A549 (cell line): ENCODE data around the gene ZNF274. TPM values are rescaled to one million over a fixed set of nuclear protein-coding genes. Genes with fewer than 3 reads are reported as not detected.

Source experiments
- ATAC-seq, 2 experiments: fragments of 200-7000 bp in 1 of 2; fragments of >200 bp in 1 of 2; cut with Nextera tagmentation in 1 of 2; cut with Tn5 transposase in 1 of 2; 3 replicates each; pipeline versions ENCODE4 v1.8.0 to v1.9.1; 2018 to 2020; ENCODE audit warnings: mild to moderate bottlenecking in 1 of 2, moderate library complexity in 1 of 2
- CTCF ChIA-PET: fragments of 300-600 bp; sonication (Branson Sonifier 250); formaldehyde crosslinking; extraction: SDS; loops from one replicate; lab custom pipeline; 2021; ENCODE audit warnings: antibody characterized with exemption, inconsistent platforms; lab: Yijun Ruan, JAX
- POLR2A ChIA-PET: fragments of 350-600 bp; formaldehyde crosslinking; extraction: SDS; loops from one replicate; lab custom pipeline; 2021; ENCODE audit warnings: antibody characterized with exemption, inconsistent platforms; lab: Yijun Ruan, JAX
- DNase-seq, 2 experiments: peaks; one replicate each; pipeline versions ENCODE4 v3.0.0 to v3.0.0-alpha.2; 2011 to 2016; ENCODE audit warnings: low read depth in 1 of 2, low spot score in 1 of 2
- FAIRE-seq: peaks from 2 replicates; lab custom pipeline; 2011; peaks lifted over from hg19 to GRCh38; lab: Jason Lieb, UNC
- H3K27ac ChIP-seq, 2 experiments: fragments of >200 bp; sonication (Bioruptor Twin); formaldehyde crosslinking; 3 replicates each; pipeline ENCODE4 v1.5.1; 2016 to 2017
- H3K4me1 ChIP-seq: fragments of >200 bp; sonication (Bioruptor Twin); formaldehyde crosslinking; 3 replicates; pipeline ENCODE4 v1.6.1; 2016
- H3K4me2 ChIP-seq: fragments of >200 bp; sonication (Bioruptor Twin); formaldehyde crosslinking; 3 replicates; pipeline ENCODE4 v1.6.1; 2016
- H3K4me3 ChIP-seq: fragments of >200 bp; sonication (Bioruptor Twin); formaldehyde crosslinking; 3 replicates; pipeline ENCODE4 v1.5.1; 2016
- H3K9me3 ChIP-seq: fragments of >200 bp; sonication (Bioruptor Twin); formaldehyde crosslinking; 3 replicates; pipeline ENCODE4 v1.6.1; 2016
- ATOH8 ChIP-seq: fragments of 250-450 bp; sonication (Bioruptor Pico); IDR thresholded peaks from 2 replicates; pipeline ENCODE4 v1.5.0; 2020; ENCODE audit warnings: low read depth, mild to moderate bottlenecking, moderate library complexity
- CHD4 ChIP-seq: fragments of 200-600 bp; sonication (generic); IDR thresholded peaks from 2 replicates; pipeline ENCODE4 v1.6.1; 2016; ENCODE audit warnings: antibody characterized with exemption, mild to moderate bottlenecking, borderline replicate concordance
- EHF ChIP-seq: fragments of 250-450 bp; sonication (Bioruptor Pico); IDR thresholded peaks from 2 replicates; pipeline ENCODE4 v1.5.0; 2020; ENCODE audit warnings: mild to moderate bottlenecking
- EP300 ChIP-seq, 2 experiments: fragments of >200 bp; sonication (Bioruptor Twin); formaldehyde crosslinking; IDR thresholded peaks; 2 replicates in 1 of 2; 3 replicates in 1 of 2; pipeline ENCODE4 v1.6.1; 2016 to 2017
- FOSL2 ChIP-seq, 2 experiments: fragments of 450-650 bp in 1 of 2; fragments of >200 bp in 1 of 2; sonication (Bioruptor Twin) in 1 of 2; formaldehyde crosslinking; IDR thresholded peaks; 2 replicates each; pipeline versions ENCODE4 v1.5.0 to v1.6.1; 2016 to 2020; ENCODE audit warnings: mild to moderate bottlenecking in 1 of 2, moderate library complexity in 1 of 2
- FOXS1 ChIP-seq: fragments of 250-450 bp; sonication (Bioruptor Pico); IDR thresholded peaks from 2 replicates; pipeline ENCODE4 v1.5.0; 2020; ENCODE audit warnings: mild to moderate bottlenecking, moderate library complexity
- GATA3 ChIP-seq: IDR thresholded peaks from 2 replicates; pipeline ENCODE4 v1.6.1; 2012; ENCODE audit warnings: borderline replicate concordance
- HDAC2 ChIP-seq: fragments of 200-600 bp; sonication (generic); IDR thresholded peaks from 2 replicates; pipeline ENCODE4 v1.6.1; 2016
- HEYL ChIP-seq: fragments of 250-450 bp; sonication (Bioruptor Pico); IDR thresholded peaks from 2 replicates; pipeline ENCODE4 v1.8.0; 2021; ENCODE audit warnings: mild to moderate bottlenecking, moderate library complexity
- HOXA7 ChIP-seq: fragments of 250-450 bp; sonication (Bioruptor Pico); IDR thresholded peaks from 2 replicates; pipeline ENCODE4 v1.5.0; 2020; ENCODE audit warnings: mild to moderate bottlenecking, moderate library complexity
- JUNB ChIP-seq: fragments of >200 bp; sonication (Bioruptor Twin); formaldehyde crosslinking; IDR thresholded peaks from 2 replicates; pipeline ENCODE4 v1.6.1; 2016
- KDM1A ChIP-seq: fragments of 200-600 bp; sonication (generic); IDR thresholded peaks from 2 replicates; pipeline ENCODE4 v1.6.1; 2016; ENCODE audit warnings: low read depth, mild to moderate bottlenecking
- MAFK ChIP-seq: fragments of 450-650 bp; IDR thresholded peaks from 2 replicates; pipeline ENCODE4 v1.6.1; 2014; ENCODE audit not compliant: partially characterized antibody
- MAX ChIP-seq: IDR thresholded peaks from 2 replicates; pipeline ENCODE4 v1.6.1; 2012
- NPAS2 ChIP-seq: fragments of 250-450 bp; sonication (Bioruptor Pico); IDR thresholded peaks from 2 replicates; pipeline ENCODE4 v1.8.0; 2022; ENCODE audit warnings: mild to moderate bottlenecking, moderate library complexity, borderline replicate concordance
- PBX3 ChIP-seq: IDR thresholded peaks from 2 replicates; pipeline ENCODE4 v1.6.1; 2012
- POLR2AphosphoS2 ChIP-seq: conservative IDR thresholded peaks from 2 replicates; pipeline ENCODE4 v1.6.1; 2012; ENCODE audit warnings: low read length, improper control_type of control experiment, inconsistent platforms
- RAD21 ChIP-seq, 2 experiments: fragments of >200 bp in 1 of 2; sonication (Bioruptor Twin) in 1 of 2; formaldehyde crosslinking in 1 of 2; IDR thresholded peaks in 1 of 2; conservative IDR thresholded peaks in 1 of 2; 2 replicates in 1 of 2; 3 replicates in 1 of 2; pipeline ENCODE4 v1.6.1; 2012 to 2018; ENCODE audit warnings: inconsistent platforms in 1 of 2
- RCOR1 ChIP-seq: fragments of 150-350 bp; IDR thresholded peaks from 2 replicates; pipeline ENCODE4 v1.6.1; 2014; ENCODE audit warnings: antibody characterized with exemption, low read length, low read depth
- RNF2 ChIP-seq: fragments of 200-600 bp; sonication (generic); IDR thresholded peaks from 2 replicates; pipeline ENCODE4 v1.6.1; 2016; ENCODE audit warnings: low read depth, mild to moderate bottlenecking, antibody characterized with exemption, moderate library complexity, borderline replicate concordance
- SMC3 ChIP-seq: fragments of >200 bp; sonication (Bioruptor Twin); formaldehyde crosslinking; IDR thresholded peaks from 3 replicates; pipeline ENCODE4 v1.6.1; 2018; ENCODE audit warnings: inconsistent platforms
- SREBF2 ChIP-seq: fragments of 450-650 bp; IDR thresholded peaks from 2 replicates; pipeline ENCODE4 v1.6.1; 2014; ENCODE audit warnings: mild to moderate bottlenecking, moderate library complexity
- TP53 ChIP-seq: fragments of 250-450 bp; sonication (Bioruptor Pico); IDR thresholded peaks from 2 replicates; pipeline ENCODE4 v1.5.0; 2021; ENCODE audit warnings: mild to moderate bottlenecking, moderate library complexity
- ZC3H11A ChIP-seq: fragments of 450-650 bp; IDR thresholded peaks from 2 replicates; pipeline ENCODE4 v1.6.1; 2014; ENCODE audit warnings: antibody characterized with exemption, mild to moderate bottlenecking
- ZFP36 ChIP-seq: fragments of 450-650 bp; IDR thresholded peaks from 2 replicates; pipeline ENCODE4 v1.6.1; 2014; ENCODE audit warnings: borderline replicate concordance; ENCODE audit not compliant: partially characterized antibody
- ZNF302 ChIP-seq: fragments of 250-450 bp; sonication (Bioruptor Pico); IDR thresholded peaks from 2 replicates; pipeline ENCODE4 v1.9.0; 2021; ENCODE audit warnings: inconsistent platforms, mild to moderate bottlenecking, moderate library complexity
- WGBS: methylation state at CpG from one replicate; pipeline ENCODE4 v1.1.6; 2017; ENCODE audit errors: missing lambda C conversion rate; 5-methylcytosine and 5-hydroxymethylcytosine counted together
- polyA plus RNA-seq, 4 experiments: library from polyadenylated mRNA; depleted of rRNA in 3 of 4; stranded (reverse); fragments of >200 nt; fragmentation: RNase III in 1 of 4; extraction: RNeasy Plus Mini Kit Qiagen cat#74134 plus additional on column Dnase treatment in 1 of 4; gene quantifications; 2 replicates in 3 of 4; 3 replicates in 1 of 4; pipeline ENCODE4 v1.2.3, GENCODE V29; 2011 to 2017
- TF ChIP-seq, protein P1 (sequence below): fragments of >200 bp; sonication (Bioruptor Twin); formaldehyde crosslinking; IDR thresholded peaks from 3 replicates; pipeline ENCODE4 v1.5.1; 2016

Gene ZNF274
- polyA plus RNA-seq, 2 of the 4 experiments (the other 2 are of a cell fraction): 15.8 to 28.7 TPM

DNA sequence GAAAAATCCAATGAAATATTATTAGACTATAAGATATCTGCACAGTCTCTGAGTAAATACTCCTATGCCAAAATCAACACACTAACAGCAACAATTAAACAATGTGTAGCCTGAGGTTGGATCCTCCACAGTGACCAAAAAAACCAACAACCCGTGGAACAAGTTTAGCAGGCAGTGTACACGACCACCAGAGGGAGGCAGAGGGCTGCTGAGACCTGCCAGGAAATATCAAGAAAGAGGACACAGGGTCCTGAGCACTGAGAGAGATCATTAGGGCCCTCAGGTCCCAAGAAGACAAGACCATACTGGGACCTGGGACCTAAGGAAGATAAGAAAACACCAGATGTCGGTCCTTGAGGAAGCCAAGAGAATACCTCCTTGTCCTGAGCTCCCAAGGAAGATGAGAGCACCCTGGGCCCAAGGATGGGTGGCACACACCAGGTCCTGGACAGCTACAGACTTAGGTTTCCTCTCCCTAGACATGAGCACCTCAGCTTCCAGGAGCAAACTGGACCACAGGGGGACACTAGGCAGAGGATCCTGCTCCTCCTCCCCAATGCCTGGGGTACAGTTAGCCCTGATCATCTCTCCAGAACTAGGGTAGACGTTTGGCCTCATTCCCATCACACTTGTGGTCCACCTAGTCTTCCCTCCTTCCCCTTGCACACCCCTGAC is 822 bp upstream of the ZNF274 start:
- FAIRE-seq (no peak), ATAC-seq (peak in 1 of 2 experiments; percentile 5; a peak in 2 of 6 replicates), DNase-seq (peak; percentile 41 to 82)
- TF ChIP-seq FOSL2 (IDR thresholded peaks at IDR 0.05) (no peak), FOSL2 (CRISPR knock-in tag; IDR thresholded peaks at IDR 0.05) (no peak), CHD4 (no peak), ZFP36 (no peak), RNF2 (no peak), RAD21 (conservative IDR thresholded peaks at IDR 0.05 in 1 of 2, IDR thresholded peaks at IDR 0.05 in 1 of 2) (peak; percentile 26 to 66; a peak in 2 of 5 replicates), TP53 (CRISPR knock-in tag) (no peak), FOXS1 (CRISPR knock-in tag) (no peak), SMC3 (no peak), ATOH8 (CRISPR knock-in tag) (no peak), RCOR1 (no peak)
- TF ChIP-seq, protein P1, sequence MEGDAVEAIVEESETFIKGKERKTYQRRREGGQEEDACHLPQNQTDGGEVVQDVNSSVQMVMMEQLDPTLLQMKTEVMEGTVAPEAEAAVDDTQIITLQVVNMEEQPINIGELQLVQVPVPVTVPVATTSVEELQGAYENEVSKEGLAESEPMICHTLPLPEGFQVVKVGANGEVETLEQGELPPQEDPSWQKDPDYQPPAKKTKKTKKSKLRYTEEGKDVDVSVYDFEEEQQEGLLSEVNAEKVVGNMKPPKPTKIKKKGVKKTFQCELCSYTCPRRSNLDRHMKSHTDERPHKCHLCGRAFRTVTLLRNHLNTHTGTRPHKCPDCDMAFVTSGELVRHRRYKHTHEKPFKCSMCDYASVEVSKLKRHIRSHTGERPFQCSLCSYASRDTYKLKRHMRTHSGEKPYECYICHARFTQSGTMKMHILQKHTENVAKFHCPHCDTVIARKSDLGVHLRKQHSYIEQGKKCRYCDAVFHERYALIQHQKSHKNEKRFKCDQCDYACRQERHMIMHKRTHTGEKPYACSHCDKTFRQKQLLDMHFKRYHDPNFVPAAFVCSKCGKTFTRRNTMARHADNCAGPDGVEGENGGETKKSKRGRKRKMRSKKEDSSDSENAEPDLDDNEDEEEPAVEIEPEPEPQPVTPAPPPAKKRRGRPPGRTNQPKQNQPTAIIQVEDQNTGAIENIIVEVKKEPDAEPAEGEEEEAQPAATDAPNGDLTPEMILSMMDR: peak; percentile 20; the same call in 2 of the 3 replicates
- H3K4me3 ChIP-seq: peak overlapping the region; percentile 83
- H3K9me3 ChIP-seq: peaks cover 95% of the 10 kb centered on the region
- H3K4me1 ChIP-seq: no peaks in the 10 kb centered on the region
- 43% methylated on average over 4 of the region's 4 CpGs for WGBS
- ChIA-PET CTCF (interaction anchor here (0.7 to 1.0 kb wide), 2 partner anchors 45 to 181 kb away, joined by 3 to 6 read pairs; no protein-coding TSS in a partner anchor), POLR2A (interaction anchor here (2.2 kb wide), 1 partner anchor 179 kb away, joined by 12 read pairs; the partner anchor contains the start of gene ZNF606)
- H3K27ac ChIP-seq: peak overlapping the region; percentile 92 to 94
- peak overlapping the region; percentile 69 for H3K4me2 ChIP-seq

- peak overlapping the region; percentile 92 to 94 for H3K27ac ChIP-seq
- FAIRE-seq: no peak
- no peak for TF ChIP-seq ZFP36
- TF ChIP-seq MAFK: no peak
- no peak for TF ChIP-seq HDAC2
- TF ChIP-seq MAX: no peak
- no peak for TF ChIP-seq ZC3H11A
- no peak for TF ChIP-seq ZNF302 (CRISPR knock-in tag)
- no peak for TF ChIP-seq ATOH8 (CRISPR knock-in tag)
- no peak for TF ChIP-seq NPAS2 (CRISPR knock-in tag)
- no peak for TF ChIP-seq KDM1A
- TF ChIP-seq TP53 (CRISPR knock-in tag): no peak
- no peak for TF ChIP-seq HEYL (CRISPR knock-in tag)
- no peak for TF ChIP-seq EP300 (IDR thresholded peaks at IDR 0.05)
- TF ChIP-seq SREBF2: no peak
- no peak for TF ChIP-seq PBX3
- peak; percentile 80 for TF ChIP-seq HOXA7
- 0 out of 2 replicates have a peak, but pooled peaks have one; percentile 18 for TF ChIP-seq GATA3
- no peak for TF ChIP-seq FOXS1 (CRISPR knock-in tag)
- TF ChIP-seq, protein P1: no peak
- no peak for TF ChIP-seq EHF (CRISPR knock-in tag)
- no peak for TF ChIP-seq POLR2AphosphoS2
- TF ChIP-seq JUNB: no peak
These were observed 278 bp upstream of the ZNF274 start for GRCh38 chr19:58182577-58182988.

More at GRCh38 chr19:58182577-58182988, 278 bp upstream of the ZNF274 start:
- Histone ChIP-seq H3K9me3 (peaks cover 95% of the 10 kb centered on the region), H3K4me1 (no peaks in the 10 kb centered on the region), H3K4me3 (peak overlapping the region; percentile 83), H3K4me2 (peak overlapping the region; percentile 69)
- ChIA-PET POLR2A (interaction anchor here (0.6 to 2.2 kb wide), 17 partner anchors 12 to 512 kb away, joined by 3 to 22 read pairs (median 4); partner anchors contain the start of genes ERVK3-1, ZNF329, ZNF417 and ZNF497), CTCF (no interaction called here)
- ATAC-seq: no peak; a peak in 1 of 6 replicates
- no peak for DNase-seq
- 3% methylated on average over 13 of the region's 17 CpGs for WGBS
